GM19023 (cell line): Measurements from ENCODE around the gene POLA2.

Experiments used
- ATAC-seq: cut with Tn5 transposase; IDR thresholded peaks from one replicate; pipeline ENCODE4 v1.9.1; 2021; ENCODE audit warnings: mild to moderate bottlenecking, moderate library complexity; ENCODE audit not compliant: unreplicated experiment

The POLA2 gene

DNA sequence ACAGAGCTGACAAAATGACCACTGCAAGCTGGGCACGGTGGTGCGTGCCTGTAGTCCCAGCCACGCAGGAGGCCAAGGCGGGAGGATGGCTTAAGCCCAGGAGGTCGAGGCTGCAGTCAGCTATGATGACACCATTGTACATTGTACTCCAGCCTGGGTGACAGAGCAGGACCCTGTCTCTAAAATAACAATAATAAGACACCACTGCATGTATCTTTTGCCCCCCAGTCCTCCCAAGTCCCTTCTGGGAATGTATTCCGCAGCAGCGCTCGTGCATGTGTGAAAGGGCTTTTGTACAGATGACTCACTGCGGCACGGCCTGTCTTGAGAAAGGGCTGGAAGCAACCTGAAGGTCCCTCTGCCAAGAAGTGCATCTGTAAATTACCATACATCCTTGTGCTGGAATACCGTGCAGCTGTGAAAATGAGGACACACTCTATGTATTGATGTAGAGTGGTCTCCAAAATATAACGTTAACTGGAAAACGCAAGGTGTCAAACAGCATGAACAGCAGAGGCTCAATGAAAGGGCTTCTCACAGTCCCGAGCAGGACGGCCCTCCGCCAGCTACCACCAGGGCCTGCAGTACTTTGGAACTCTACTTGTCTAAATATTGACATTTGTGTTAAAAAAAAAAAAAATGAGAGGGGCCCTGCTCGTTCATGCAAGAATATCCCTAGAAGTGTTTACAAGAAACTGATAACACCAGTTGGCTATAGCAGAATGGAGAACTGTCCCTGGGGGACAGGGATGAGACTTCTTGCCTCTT, 43.9 kb downstream of the POLA2 start:
- no peak for ATAC-seq

DNA sequence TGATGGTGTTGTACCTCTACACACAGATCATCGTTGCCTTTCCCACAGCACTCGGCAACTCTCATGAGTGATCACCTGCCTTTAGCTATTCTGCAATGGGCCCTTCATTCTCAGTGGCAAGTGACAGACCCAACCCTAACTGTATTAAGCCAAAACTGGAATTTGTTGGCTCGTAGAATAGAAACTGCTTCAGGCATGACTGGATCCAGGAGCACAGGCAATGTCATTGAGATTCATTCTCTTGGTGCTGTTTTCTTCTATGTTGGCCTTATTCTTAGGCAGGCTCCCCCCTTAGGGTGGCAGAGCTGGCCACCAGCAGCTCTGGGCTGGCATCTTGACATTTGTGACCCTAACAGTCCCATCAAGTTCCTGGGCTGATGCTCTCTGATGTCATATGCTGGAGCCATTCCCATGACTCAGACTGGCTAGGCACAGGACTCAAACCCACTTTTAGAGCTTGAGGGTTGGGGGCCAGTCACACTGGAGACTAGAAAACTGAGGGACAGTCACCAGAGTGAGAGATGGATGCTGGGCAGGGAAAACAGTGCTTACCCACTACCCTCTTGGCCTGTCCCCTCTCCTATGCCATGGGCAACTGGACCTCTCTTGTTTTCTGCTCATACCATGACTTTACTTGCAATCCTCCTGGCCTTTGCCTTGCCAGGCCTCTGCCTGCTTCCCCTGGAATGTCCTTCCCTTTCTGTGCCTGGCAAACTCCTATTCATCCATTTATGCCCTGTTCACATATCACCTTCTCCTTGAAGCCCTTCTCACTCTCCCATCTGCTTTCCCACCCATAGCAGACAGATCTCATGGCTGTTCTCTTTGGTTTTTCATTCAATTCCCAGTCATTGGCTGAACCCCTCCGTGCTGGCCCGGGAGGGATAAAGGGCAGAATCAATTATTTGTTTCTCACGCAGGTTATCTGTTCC, 45.8 kb downstream of the POLA2 start:
- ATAC-seq, result no peak

DNA sequence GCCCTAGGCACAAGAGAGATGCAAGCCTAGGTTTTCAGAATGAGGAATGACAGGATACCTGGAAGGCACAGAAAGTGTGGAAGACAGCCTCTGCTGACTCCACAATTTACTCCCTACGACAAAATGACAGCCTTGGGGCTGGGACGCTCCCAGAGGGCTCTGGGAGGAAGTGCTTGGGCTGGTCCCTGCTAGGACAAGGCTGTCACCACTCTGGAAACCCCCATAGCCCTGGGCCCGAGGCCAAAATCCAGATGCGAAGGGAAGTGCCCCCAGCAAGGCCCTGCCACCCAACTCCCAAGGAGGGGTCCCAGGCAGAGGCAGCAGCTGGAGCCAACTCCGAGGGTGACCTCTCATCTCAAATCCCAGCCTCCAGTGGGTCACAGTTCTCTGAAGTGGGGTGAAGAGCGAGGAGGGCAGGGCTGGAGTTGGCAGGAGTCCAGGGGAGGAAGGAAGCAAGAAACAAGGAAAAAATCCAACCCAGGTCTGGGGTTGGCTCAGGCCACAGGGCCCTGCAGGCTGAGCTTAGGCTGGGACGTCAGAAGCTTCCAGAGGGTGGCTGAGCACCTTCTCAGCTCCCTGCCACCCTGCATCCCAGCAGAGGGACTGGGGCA, 46.6 kb downstream of the POLA2 start:
- no peak for ATAC-seq

DNA sequence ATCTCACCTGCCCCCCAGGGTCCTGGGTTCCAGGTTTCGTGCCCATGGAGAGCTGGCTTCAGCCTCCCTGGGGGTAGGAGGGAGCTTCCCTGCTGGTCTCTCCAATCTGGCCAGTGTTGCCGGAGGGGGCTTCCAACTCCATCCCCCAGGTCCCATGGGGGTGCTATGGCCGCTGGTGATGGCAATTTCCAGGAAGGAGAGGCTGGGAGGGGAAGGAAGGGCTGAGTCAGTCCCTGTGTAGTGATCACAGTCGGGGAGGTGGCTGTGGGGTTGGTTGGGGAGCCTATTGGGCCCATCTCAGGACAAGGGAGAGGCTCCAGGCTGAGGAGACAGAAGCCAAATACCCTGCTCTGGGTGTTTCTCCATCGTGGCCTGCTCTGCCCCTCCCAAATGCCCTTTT, 47.2 kb downstream of the POLA2 start:
- ATAC-seq, result no peak

DNA sequence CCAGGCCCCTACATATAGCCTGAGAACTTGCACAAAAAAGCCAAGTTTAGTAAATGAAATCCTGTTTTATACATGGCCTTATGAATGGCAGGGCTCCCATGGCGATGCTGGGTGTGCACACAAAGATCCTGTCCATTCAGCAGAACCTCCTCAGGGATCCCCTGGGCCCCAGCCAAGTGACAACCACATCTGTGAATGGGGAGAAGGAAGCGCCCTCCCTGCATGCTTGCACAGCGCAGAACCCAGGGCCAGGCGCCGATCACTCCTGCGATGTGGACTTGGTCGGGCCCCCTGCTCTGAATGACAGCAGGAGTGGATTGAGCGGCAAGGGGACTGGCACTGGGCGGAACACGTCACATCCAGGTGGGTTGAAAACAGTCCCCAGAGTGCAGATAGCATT, 48.5 kb downstream of the POLA2 start:
- ATAC-seq, result no peak

DNA sequence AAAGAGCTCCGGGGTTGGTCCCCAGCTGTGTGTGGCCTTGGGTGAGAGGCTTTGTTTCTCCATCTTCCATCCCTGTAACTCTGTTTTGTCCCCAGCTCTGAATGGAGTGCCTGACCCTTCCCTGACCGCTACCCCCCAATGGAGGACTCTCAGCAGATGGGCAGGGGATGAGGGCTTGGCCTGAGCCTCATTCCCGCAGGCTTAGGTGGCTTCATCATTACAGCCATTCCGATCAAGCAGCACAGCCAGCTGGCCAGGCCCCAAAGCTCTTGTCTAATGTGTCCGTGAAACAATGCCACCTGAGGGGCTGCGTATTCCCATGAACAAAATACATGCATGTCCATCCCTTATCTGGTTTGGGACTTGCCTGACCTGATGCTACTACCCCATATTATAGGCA, 49.0 kb downstream of the POLA2 start:
- no peak for ATAC-seq

DNA sequence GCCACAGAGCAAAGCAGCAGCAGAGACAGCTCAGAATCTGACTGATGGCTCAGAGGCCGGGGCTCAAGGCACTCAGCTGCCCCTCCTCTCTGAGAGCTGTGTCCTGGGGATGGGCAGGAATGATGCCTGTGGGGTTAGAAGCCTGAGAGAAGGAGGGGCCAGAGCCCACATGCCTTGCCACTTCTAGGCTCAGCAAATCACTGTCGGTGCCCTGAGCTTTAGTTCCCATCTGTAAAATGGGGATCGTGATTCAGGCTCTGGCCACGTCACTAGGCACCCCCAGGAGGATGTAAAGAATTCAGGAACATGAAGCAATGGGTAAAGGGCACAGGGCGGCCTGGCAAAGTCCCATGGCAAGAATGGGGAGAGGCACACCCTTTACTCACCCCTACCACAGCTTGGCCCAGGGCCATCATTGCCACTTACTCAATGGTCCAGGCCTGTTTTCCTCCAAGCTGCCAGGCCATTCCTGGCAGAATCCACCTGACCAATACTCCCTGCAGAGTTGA, 49.5 kb downstream of the POLA2 start:
- no peak for ATAC-seq

DNA sequence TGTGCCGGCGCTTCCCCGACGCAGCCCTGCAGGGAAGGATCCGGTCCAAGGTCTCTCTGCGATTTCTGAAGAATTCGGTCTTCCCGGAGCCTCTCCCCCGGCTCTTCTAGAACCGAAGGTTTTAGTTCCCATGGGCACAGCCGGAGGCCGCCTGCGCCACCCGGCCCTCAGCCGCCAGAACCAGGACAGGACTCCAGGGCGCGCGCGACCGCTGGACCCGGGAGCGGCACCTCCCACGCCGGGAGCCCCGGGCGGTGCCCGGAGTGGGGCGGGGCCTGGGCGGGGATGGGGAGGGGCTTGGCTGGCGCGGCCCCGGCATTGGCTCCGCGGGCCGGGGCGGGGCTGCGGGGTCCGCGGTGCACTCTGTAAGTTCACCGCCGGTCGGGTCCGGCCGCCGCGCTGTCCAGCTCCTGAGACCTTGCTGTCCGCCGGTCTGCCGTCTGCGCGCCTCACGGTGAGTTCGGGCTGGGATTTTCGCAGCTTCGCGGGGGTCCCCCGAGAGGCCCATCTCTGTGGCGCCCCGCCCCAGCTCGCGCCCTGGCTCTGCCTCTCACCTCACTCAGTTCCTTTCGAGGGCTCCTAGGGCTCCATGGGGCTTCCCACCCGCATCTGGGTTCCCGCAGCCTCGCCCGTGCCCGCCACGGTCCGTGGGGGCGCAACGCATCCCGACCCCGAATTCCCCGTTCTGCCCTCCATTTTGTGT, 52.9 kb downstream of the POLA2 start, which contains the start of gene CDC42EP2:
Gene CDC42EP2, plus strand, starts transcription at position 366 of the 703 bp plus-strand sequence. CDS start 6,033 bp downstream, outside the sequence.
- ATAC-seq, result peak; percentile 71

DNA sequence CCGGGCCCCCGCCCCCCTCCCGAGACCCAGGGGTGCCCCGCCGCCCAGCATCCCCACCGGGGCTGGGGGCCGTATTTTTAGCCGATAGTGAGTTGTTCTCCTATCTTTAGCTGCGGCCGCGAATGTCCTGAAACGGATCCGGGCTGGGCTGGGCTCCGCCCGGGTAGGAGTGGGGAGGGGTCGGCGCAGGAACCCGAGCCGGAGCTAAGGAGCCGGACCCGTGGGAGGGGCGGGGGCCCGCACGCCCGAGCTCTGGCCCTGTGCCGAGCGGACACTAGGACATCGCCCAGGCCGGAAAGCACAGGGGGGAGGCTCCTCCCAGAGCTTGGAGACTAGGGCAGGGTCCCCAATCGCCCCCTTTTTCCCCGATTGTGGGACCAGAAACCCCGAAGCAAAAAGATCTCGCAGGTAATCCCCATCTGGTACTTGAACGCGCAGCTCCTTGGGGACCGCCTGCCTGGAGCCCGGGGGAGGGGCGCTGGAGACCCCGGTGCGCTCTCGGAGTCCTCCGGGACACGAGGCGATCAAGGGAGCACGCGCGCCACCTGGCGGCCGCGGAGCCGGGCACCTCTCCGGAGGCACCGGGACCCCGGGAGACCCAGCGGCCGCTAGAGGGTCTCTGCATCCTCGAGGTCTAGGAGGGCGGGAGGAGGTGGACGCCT, 53.6 kb downstream of the POLA2 start:
- ATAC-seq, result peak; percentile 51

DNA sequence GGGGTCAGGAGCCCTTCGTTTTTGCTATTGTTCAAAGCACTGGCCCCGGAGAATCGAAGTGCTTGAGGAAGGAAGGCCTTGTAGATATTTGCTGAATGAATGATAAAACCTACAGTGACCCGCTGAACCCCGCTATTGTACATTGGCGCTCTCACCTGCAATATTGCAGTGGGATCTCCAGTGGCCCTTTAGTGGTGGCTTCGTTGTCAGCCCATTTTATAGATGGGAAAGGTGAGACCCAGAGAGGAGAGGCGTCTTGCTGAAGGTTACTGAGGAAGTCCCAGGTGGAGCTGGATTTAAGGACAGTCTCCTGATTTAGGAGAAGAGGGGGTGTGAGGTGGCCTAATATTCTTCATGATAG, 54.1 kb downstream of the POLA2 start:
- ATAC-seq, result no peak

DNA sequence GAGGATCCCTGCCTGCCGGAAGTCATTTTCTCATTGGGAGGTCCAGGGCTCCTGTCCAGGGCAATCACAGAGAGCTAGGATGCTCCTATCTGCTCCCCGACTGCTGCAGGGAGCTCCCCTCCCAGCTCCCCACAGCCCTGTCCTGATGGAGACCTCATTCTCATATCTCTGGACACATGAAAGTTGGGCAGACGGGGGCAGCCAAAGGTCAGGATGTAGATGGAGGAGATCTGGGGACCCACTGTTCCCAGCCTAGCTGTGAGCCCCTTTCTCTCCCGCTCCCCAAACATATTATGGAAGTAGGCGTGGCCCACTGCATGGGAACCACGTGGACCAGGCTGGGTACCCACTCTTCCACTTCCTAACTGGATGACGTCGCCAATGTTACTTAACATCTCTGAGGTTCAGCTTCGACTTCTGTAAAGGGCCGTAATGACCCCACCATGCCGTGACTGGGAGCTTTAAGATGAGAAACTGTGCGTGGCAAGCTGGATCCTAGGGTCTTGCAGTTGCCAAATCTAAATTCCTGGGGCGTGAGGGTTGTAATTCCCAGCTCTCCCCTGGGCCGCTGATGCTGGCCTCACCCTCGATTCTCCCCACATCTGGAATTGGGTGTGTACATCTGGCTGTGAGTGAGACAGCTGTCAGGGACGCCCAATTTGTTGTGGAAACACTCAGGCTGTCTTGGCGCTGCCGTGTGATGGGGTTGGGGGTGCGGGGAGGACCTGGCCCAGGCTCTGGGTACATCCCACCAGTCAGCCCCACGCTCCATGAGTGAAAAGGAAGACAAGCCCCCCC, 54.7 kb downstream of the POLA2 start:
- ATAC-seq, result no peak

DNA sequence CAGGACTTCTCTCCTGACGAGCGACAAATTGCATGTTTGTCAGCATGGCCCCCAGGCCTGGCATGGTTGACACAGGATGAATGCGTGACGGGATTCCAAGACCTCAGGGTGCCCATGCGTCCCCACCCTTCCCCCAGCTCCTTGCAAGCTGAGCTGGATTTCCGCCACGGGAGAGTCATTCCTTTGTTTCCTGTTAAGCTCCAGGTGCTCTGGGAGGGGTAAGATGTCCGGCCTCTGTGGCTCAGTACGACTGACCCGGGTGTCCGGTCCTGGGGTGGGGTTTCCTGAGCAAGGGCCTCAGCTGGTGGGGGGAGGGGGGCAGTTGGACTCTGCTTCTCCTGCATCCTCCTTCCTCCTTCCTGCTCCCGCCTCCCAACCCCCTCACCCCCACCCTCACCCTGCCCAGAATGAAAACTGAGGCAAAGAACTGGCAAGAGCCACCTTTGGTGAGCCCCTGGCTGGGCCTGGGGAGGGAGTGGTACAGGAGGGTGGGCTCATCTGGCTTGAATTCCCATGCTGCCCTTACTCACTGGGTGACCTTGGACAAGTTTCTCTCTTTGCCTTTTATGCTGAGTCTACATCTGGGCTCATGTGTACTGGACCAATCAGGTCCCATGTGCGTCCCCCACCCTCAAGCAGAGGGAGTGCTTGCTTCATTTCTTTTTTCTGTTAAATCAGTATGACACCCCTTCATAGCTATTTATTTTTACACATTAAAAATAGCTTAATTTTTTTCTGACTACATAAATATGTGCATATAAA, 55.4 kb downstream of the POLA2 start:
- no peak for ATAC-seq

DNA sequence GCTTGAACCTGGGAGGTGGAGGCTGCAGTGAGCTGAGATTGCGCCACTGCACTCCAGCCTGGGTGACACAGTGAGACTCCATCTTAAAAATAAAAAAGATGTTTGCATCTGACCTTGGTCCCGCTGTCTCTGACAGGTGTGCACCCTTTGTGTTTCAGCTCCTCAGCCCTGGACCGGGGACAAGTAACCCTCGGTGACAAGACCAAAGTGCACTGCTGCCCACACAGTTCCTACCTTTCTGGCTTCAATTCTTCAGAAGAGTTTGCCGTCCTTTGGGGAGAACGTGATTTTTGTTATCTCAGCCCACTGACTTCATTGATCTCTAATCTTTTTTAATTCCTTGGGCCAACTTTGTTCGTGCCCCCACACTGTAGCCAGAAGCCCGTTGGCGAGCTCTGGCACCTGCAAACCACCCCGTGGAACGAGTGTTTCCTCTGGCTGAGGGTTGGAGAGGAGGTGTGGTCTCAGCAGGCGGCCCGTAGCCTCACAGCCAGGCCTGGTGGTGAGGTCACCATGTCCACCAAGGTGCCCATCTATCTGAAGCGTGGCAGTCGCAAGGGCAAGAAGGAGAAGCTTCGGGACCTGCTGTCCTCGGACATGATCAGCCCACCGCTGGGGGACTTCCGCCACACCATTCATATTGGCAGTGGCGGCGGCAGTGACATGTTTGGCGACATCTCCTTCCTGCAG, 58.8 kb downstream of the POLA2 start:
- ATAC-seq, result no peak

DNA sequence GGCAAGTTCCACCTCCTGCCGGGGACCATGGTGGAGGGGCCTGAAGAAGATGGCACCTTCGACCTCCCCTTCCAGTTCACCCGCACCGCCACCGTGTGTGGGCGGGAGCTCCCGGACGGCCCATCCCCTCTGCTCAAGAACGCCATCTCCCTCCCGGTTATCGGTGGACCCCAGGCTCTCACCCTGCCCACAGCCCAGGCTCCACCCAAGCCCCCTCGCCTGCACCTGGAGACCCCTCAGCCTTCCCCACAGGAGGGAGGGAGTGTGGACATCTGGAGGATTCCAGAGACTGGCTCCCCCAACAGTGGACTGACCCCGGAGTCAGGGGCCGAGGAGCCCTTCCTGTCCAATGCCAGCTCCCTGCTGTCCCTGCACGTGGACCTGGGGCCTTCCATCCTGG, 59.3 kb downstream of the POLA2 start:
- ATAC-seq, result no peak

DNA sequence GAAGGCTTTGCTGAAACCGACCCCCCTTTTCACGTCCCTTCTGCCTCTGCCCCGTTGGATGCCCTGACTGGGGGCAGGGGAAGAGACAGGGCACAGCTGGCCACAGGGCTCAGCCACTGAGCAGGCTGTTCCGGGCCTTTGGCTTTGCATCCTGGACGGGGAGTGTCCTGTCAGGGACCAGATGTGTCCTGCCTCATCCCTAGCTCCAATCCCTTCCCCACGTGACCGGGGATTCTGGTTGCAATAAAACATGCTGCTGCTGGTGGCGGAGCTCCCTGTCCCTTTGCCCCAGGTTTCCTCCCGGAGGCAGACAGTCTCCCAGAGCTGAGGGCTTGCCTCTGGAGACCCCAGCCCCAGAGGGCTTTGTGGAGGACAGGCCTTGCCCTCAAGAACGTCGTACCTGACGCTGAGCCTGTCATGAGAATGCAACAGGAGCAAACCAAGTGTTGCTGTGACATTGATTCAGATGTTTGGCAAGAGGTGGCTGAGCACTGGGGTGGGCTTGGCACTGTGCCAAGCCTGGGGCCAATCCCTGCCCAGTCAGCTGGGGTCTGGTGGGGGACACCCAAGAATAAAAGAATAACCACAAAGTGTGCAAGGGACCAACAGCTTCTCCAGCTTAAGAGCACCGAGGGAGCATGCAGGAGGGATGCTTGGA, 60.2 kb downstream of the POLA2 start:
- no peak for ATAC-seq

DNA sequence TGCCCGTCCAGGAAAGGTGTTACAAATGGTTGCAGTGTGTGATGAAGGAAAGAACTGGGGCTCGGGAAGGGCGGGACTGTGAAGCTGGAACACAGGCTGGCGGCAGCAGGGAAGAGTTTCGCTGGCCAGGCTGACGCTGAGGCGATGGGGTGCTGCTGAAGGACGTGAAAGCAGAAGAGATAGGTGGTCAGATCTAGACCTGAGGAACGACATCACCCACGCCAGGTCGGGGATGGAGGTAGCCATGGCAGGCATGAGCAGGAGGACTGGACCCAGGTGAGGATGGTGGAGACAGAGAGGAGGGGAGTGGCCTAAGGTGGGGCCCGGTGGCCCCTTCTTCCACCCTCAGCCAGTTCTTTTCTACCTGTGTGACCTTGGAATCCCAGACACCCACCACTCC, 62.1 kb downstream of the POLA2 start:
- ATAC-seq, result no peak

DNA sequence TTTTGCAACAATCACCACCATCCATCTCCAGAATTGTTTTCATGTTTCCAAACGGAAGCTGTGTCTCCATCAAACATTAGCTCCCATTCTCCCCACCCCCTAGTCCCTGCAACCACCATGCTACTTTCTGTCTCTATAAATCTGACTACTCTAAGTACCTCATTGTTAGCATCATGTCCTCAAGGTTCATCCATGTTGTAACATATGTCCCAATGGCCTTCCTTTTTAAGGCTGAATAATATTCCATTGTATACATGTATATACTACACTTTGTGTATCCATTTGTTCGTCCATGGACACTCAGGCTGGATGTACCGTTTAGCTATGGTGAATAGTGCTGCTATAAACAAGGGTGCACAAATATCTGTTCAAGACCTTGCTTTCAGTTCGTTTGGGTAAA, 63.7 kb downstream of the POLA2 start:
- ATAC-seq, result no peak

DNA sequence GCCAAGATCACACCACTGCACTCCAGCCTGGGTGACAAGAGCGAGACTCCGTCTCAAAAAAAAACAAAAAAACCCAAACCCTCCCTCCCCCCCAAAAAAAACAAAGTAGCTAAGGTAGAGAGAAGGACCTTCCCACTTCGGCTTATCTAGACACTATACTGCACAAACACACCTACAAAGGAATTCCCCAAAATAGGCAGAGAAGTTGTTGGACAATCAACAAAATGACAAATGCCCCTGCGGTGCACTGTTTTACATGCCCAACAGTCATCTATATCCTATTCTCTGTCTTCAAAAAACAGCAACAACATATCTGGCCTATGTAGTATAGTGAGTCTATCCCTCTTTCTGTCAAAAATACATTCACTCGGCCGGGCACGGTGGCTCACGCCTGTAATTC, 65.3 kb downstream of the POLA2 start:
- ATAC-seq, result no peak
